RWPE1 (cell line): ENCODE data around the gene WDR48.
A peak's percentile ranks its signal among the peaks of the same experiment; 100 is the strongest.

Source experiments
- CTCF ChIA-PET: fragments of 350-600 bp; sonication (Branson Sonifier 250); formaldehyde crosslinking; extraction: SDS; loops from one replicate; lab custom pipeline; 2021; lab: Yijun Ruan, JAX
- POLR2A ChIA-PET: fragments of 400-600 bp; formaldehyde crosslinking; extraction: SDS; loops from one replicate; lab custom pipeline; 2020; ENCODE audit warnings: antibody characterized with exemption; ENCODE audit not compliant: low non-redundant PET; lab: Yijun Ruan, JAX
- DNase-seq: peaks from one replicate; pipeline ENCODE4 v3.0.0; 2012; ENCODE audit warnings: low spot score
- H3K27ac ChIP-seq: fragments of 450-650 bp; 2 replicates; pipeline ENCODE4 v1.5.1; 2017
- TF ChIP-seq, protein P1 (sequence below): fragments of 450-650 bp; conservative IDR thresholded peaks from 2 replicates; pipeline ENCODE4 v1.5.1; 2017; ENCODE audit warnings: low read depth, mild to moderate bottlenecking

Gene WDR48

DNA sequence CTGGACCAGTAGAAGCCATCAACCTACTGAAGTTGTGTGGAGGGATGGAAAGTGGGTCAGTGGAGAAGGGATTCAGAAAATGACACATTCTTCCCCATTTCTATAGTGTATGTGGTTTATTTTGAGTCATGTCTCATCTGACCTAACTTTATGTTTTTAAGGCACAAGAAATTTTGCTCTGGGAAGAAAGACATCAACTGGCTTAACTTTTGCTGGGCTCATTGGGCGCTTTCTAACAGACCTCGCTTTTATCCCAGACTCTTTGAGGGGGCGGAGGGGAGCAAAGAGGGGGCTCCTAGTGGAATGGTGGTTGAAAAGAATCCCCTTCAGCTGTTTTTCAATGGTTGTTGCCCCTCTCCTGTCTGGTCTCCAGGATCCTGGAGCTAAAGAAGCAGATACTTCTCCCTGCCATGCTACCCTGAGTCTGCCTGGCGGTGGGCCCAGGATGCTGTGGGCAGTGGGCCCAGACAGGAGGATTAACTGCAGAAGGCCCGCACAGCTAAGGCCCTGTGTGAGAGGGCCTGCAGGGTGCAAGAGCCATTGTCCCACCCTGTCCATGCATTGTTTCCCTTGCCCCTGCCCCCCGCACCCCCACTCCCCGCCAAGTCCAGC, 87.1 kb downstream of the WDR48 start:
- CTCF ChIA-PET: interaction anchor here (0.6 kb wide), 1 partner anchor 49 kb away, joined by 4 read pairs; no protein-coding TSS in a partner anchor

DNA sequence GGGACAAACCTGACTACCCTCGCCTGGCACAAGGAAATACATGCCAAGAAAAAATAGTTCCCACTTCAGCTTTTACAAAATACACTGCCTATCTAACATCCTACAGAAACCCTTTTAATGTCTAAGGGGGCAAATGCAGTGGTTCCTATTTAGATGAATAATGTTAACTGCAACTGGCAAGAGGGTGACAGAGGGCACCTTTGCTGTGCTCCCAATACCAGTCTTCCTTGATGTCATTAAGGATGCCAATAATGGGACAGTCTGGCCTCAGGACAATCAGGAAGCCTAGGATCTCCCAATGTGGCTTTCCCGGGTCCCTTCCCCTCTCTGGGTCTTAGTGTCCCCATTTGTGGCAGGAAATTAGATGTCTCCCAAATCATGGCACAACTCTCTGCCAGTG, 87.6 kb downstream of the WDR48 start:
- TF ChIP-seq, protein P1, sequence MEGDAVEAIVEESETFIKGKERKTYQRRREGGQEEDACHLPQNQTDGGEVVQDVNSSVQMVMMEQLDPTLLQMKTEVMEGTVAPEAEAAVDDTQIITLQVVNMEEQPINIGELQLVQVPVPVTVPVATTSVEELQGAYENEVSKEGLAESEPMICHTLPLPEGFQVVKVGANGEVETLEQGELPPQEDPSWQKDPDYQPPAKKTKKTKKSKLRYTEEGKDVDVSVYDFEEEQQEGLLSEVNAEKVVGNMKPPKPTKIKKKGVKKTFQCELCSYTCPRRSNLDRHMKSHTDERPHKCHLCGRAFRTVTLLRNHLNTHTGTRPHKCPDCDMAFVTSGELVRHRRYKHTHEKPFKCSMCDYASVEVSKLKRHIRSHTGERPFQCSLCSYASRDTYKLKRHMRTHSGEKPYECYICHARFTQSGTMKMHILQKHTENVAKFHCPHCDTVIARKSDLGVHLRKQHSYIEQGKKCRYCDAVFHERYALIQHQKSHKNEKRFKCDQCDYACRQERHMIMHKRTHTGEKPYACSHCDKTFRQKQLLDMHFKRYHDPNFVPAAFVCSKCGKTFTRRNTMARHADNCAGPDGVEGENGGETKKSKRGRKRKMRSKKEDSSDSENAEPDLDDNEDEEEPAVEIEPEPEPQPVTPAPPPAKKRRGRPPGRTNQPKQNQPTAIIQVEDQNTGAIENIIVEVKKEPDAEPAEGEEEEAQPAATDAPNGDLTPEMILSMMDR: no peak
- POLR2A ChIA-PET: no interaction called here
- CTCF ChIA-PET: no interaction called here
- DNase-seq: no peak
- H3K27ac ChIP-seq: peak overlapping the region; percentile 62

More for the DNA sequence above, 87.1 kb downstream of the WDR48 start:
- peak overlapping the region; percentile 62 for H3K27ac ChIP-seq
- TF ChIP-seq, protein P1: no peak
- no peak for DNase-seq
- POLR2A ChIA-PET: no interaction called here

DNA sequence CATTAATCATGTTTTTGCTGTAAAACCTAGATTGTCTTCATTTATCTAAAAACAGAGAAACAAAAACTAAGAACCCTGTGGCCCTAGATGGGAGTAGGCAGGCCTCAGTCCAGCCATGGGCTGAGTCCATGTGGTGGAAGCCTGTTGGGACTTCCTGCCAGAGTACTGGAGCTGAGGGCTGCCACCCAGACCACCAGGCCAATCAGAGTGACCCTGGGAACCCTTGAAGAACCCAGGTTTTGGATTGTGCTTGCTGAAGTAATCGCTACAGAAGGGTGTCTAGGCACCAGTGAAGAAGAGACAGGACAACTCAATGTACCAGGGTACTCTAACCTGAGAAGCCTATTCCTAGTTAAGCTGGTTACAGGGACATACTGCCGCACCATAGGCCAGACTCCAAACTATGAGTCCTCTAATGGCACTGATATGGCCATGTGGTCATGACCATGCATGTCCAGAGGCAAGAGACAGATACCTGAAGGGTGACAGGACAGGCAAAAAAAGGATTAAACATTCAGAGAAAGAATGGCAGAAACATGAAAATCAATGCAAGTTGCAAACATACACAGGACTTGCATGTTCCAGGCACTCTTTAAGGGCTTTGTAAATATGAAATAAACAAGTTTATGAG, 88.6 kb downstream of the WDR48 start:
- ChIA-PET POLR2A (interaction anchor here (1.3 kb wide), 1 partner anchor 11 kb away, joined by 3 read pairs; no protein-coding TSS in a partner anchor), CTCF (interaction anchor here (0.6 to 1.8 kb wide), 2 partner anchors 151 to 449 kb away, joined by 3 to 4 read pairs; no protein-coding TSS in a partner anchor)
- DNase-seq: no peak
- TF ChIP-seq, protein P1: no peak
- peak overlapping the region; percentile 91 for H3K27ac ChIP-seq

DNA sequence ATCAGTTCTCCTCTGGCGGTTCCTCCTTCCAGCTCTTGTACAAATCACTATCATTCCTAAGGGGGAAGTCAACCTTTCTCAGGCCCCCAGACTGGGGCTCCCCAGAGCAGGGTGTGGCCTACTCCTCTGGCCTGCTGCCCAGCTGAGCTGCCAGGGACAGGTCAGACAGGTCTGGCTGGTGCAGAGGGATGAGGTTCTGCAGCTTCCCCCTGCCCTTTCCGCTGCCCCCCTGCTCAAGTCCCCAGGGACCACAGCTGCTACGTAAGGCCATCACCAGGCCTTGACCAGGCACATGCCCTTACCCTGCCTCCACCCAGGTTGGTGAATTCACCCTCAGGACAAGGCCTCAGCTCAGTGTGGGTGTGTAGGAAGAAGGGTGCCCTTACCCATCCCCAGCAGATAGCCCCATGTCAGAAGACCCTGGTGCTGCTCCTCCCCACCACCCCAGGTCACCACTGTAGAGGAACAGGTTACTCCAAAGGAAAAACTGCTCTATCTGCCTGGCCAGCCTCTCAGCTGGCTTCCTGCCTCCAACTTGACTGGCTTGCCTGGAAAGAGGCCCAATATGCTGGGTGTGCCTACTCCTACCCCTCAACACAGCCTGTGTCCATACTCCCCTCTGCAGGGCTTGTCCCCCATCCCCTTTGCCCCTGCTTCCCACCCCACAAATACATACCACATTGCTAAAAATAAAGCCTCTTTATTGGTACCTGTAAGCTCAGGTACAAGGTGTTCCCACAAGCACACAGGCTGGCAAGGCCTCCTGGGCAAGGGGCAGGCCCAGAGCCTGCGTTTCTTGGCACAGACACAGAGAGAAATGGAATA, 89.6 kb downstream of the WDR48 start:
- peak overlapping the region; percentile 91 for H3K27ac ChIP-seq
- ChIA-PET CTCF (interaction anchor here (0.6 to 1.8 kb wide), 5 partner anchors 8 to 450 kb away, joined by 3 to 5 read pairs (median 3); no protein-coding TSS in a partner anchor), POLR2A (interaction anchor here (1.3 kb wide), 1 partner anchor 10 kb away, joined by 3 read pairs; no protein-coding TSS in a partner anchor)
- peak; percentile 82 for DNase-seq
- TF ChIP-seq, protein P1: no peak

DNA sequence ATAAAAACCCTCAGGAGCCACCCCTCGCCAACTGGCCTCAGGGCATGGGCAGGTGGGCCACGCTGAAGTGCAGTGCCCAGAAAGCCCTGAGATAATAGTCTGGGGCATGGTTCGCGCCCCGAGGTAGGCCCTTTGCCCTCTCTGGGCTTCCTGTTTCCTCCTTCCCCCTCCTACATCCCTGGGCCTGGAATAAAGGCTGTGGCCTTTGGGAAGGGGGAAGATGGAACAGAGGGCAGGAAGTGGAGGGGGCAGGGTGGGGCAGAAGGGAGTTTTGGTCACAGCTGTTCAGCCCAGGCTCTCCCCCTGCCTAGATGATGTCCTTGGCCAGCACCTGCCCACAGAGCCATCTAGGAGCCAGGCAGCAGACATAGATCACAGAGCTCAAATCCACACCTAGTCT, 90.3 kb downstream of the WDR48 start:
- ChIA-PET CTCF (interaction anchor here (0.6 to 1.8 kb wide), 4 partner anchors 7 to 149 kb away, joined by 3 to 5 read pairs (median 4); no protein-coding TSS in a partner anchor), POLR2A (no interaction called here)
- TF ChIP-seq, protein P1: no peak
- peak overlapping the region; percentile 91 for H3K27ac ChIP-seq
- DNase-seq: no peak
